Measurements from ENCODE around the gene ZDHHC5. TPM values are rescaled to one million over a fixed set of nuclear protein-coding genes. Genes with fewer than 3 reads are reported as not detected.

Gene ZDHHC5
- total and polyA plus RNA-seq, 3 experiments from 2014 or later = 45.1 to 89.0 (median 83.9) TPM

GRCh38 chr11:57741132-57742086 is 73.5 kb downstream of the ZDHHC5 start, which contains the start of gene SELENOH:
Gene SELENOH (plus strand): TSS chr11:57741491. CDS start chr11:57741596, 105 bp downstream.
- Mint-ChIP-seq H3K4me1 (peaks cover 27 to 49% (median 40%) of the 10 kb centered on the region in 3 donors), H3K27ac (peak within 1 kb of the TSS; percentile 94 to 100 (median 98)), H3K36me3 (peaks cover 0 to 72% (median 15%) of the 10 kb centered on the region in 3 donors), H3K9me3 (no peaks in the 10 kb centered on the region), H3K27me3 (peaks cover 0 to 2% of the 10 kb centered on the region in 2 donors), H3K4me3 (peak within 1 kb of the TSS; percentile 92 to 100 (median 98))
- Histone ChIP-seq H3K4me3 (ENCODE audit: low read length) (peak within 1 kb of the TSS; percentile 93), H3K9me3 (ENCODE audit: low read length) (no peaks in the 10 kb centered on the region), H3K27ac (ENCODE audit: low read depth, low read length) (peak within 1 kb of the TSS; percentile 90), H3K4me1 (ENCODE audit: insufficient read depth, low read length) (peaks cover 26% of the 10 kb centered on the region), H3K27me3 (ENCODE audit: insufficient read depth, low read length, poor library complexity, severe bottlenecking) (no peaks in the 10 kb centered on the region), H3K36me3 (ENCODE audit: insufficient read depth, low read length) (peaks cover 28% of the 10 kb centered on the region)
- DNase-seq = peak; percentile 85 to 91 (median 89)
- POLR2A ChIA-PET = interaction anchor here (0.9 to 2.4 kb wide), 7 partner anchors 14 to 784 kb away, joined by 3 to 10 read pairs (median 3); partner anchors contain the start of genes CLP1, MED19 and TMX2
- CTCF ChIA-PET = interaction anchor here (0.9 to 2.1 kb wide), 5 partner anchors 11 to 783 kb away, joined by 4 to 16 read pairs (median 5); partner anchors contain the start of genes BTBD18 and UBE2L6

GRCh38 chr11:57742087-57742452 is 74.2 kb downstream of the ZDHHC5 start:
- Histone ChIP-seq H3K27me3 (ENCODE audit: insufficient read depth, low read length, poor library complexity, severe bottlenecking) (no peaks in the 10 kb centered on the region), H3K4me1 (ENCODE audit: insufficient read depth, low read length) (peaks cover 26% of the 10 kb centered on the region), H3K9me3 (ENCODE audit: low read length) (no peaks in the 10 kb centered on the region), H3K27ac (ENCODE audit: low read depth, low read length) (peak overlapping the region; percentile 90), H3K36me3 (ENCODE audit: insufficient read depth, low read length) (peaks cover 28% of the 10 kb centered on the region), H3K4me3 (ENCODE audit: low read length) (peak overlapping the region; percentile 93)
- Mint-ChIP-seq H3K36me3 (peaks cover 0 to 75% (median 16%) of the 10 kb centered on the region in 3 donors), H3K27ac (peak overlapping the region; percentile 94 to 100 (median 98)), H3K4me3 (peak overlapping the region; percentile 92 to 100 (median 98)), H3K9me3 (no peaks in the 10 kb centered on the region), H3K27me3 (peaks cover 0 to 2% of the 10 kb centered on the region in 2 donors), H3K4me1 (peaks cover 28 to 51% (median 40%) of the 10 kb centered on the region in 3 donors)
- no peak for DNase-seq
- ChIA-PET POLR2A (interaction anchor here (0.6 to 2.4 kb wide), 4 partner anchors 30 to 783 kb away, joined by 3 to 10 read pairs (median 6); partner anchors contain the start of genes CLP1, MED19 and TMX2), CTCF (interaction anchor here (0.9 to 2.1 kb wide), 5 partner anchors 10 to 782 kb away, joined by 4 to 16 read pairs (median 5); partner anchors contain the start of genes BTBD18 and UBE2L6)

- Histone ChIP-seq H3K4me3 (ENCODE audit: low read length) (no peak overlapping the region), H3K27ac (ENCODE audit: low read depth, low read length) (no peak overlapping the region), H3K27me3 (ENCODE audit: insufficient read depth, low read length, poor library complexity, severe bottlenecking) (no peaks in the 10 kb centered on the region), H3K36me3 (ENCODE audit: insufficient read depth, low read length) (peaks cover 17% of the 10 kb centered on the region), H3K4me1 (ENCODE audit: insufficient read depth, low read length) (peaks cover 26% of the 10 kb centered on the region), H3K9me3 (ENCODE audit: low read length) (no peaks in the 10 kb centered on the region)
- ChIA-PET CTCF (interaction anchor here (1.2 to 2.3 kb wide), 3 partner anchors 57 to 251 kb away, joined by 3 to 8 read pairs (median 4); partner anchors contain the start of gene UBE2L6), POLR2A (no interaction called here)
- H3K4me3 Mint-ChIP-seq = peak overlapping the region in 4 of 7 donors; percentile 28 to 59 (median 56)
- peaks cover 30 to 58% (median 40%) of the 10 kb centered on the region in 3 donors for H3K4me1 Mint-ChIP-seq
- H3K36me3 Mint-ChIP-seq = peaks cover 0 to 68% (median 12%) of the 10 kb centered on the region in 3 donors
- peaks cover 0 to 2% of the 10 kb centered on the region in 2 donors for H3K27me3 Mint-ChIP-seq
- no peaks in the 10 kb centered on the region for H3K9me3 Mint-ChIP-seq
- DNase-seq = no peak
- peak overlapping the region in 6 of 8 donors; percentile 43 to 91 (median 76) for H3K27ac Mint-ChIP-seq
Observed at GRCh38 chr11:57744357-57744756, 76.4 kb downstream of the ZDHHC5 start.

- peaks cover 0 to 66% (median 12%) of the 10 kb centered on the region in 3 donors for H3K36me3 Mint-ChIP-seq
- H3K27ac ChIP-seq (ENCODE audit: low read depth, low read length) = no peak overlapping the region
- ChIA-PET POLR2A (interaction anchor here (0.6 kb wide), 1 partner anchor 52 kb away, joined by 4 read pairs; no protein-coding TSS in a partner anchor), CTCF (interaction anchor here (1.2 to 2.3 kb wide), 3 partner anchors 56 to 252 kb away, joined by 3 to 8 read pairs (median 4); partner anchors contain the start of gene UBE2L6)
- peaks cover 17% of the 10 kb centered on the region for H3K36me3 ChIP-seq (ENCODE audit: insufficient read depth, low read length)
- peak overlapping the region in 7 of 8 donors; percentile 54 to 91 (median 70) for H3K27ac Mint-ChIP-seq
- no peaks in the 10 kb centered on the region for H3K27me3 ChIP-seq (ENCODE audit: insufficient read depth, low read length, poor library complexity, severe bottlenecking)
- peaks cover 0 to 2% of the 10 kb centered on the region in 2 donors for H3K27me3 Mint-ChIP-seq
- H3K4me1 Mint-ChIP-seq = peaks cover 30 to 58% (median 40%) of the 10 kb centered on the region in 3 donors
- no peak for DNase-seq
- peak overlapping the region in 2 of 7 donors; percentile 19 to 51 for H3K4me3 Mint-ChIP-seq
- no peaks in the 10 kb centered on the region for H3K9me3 ChIP-seq (ENCODE audit: low read length)
- H3K4me3 ChIP-seq (ENCODE audit: low read length) = no peak overlapping the region
- H3K9me3 Mint-ChIP-seq = no peaks in the 10 kb centered on the region
- H3K4me1 ChIP-seq (ENCODE audit: insufficient read depth, low read length) = peaks cover 26% of the 10 kb centered on the region
Observed at GRCh38 chr11:57745206-57745605, 77.3 kb downstream of the ZDHHC5 start.

GRCh38 chr11:57746920-57747319 is 79.0 kb downstream of the ZDHHC5 start:
- Mint-ChIP-seq H3K4me1 (peaks cover 22 to 49% (median 31%) of the 10 kb centered on the region in 3 donors), H3K27me3 (no peaks in the 10 kb centered on the region), H3K9me3 (no peaks in the 10 kb centered on the region), H3K36me3 (peaks cover 0 to 59% (median 13%) of the 10 kb centered on the region in 3 donors), H3K4me3 (peak overlapping the region in 1 of 7 donors; percentile 34), H3K27ac (peak overlapping the region in 7 of 8 donors; percentile 11 to 87 (median 66))
- no peak for DNase-seq
- H3K4me1 ChIP-seq (ENCODE audit: insufficient read depth, low read length) = peaks cover 18% of the 10 kb centered on the region
- no peak overlapping the region for H3K4me3 ChIP-seq (ENCODE audit: low read length)
- peaks cover 17% of the 10 kb centered on the region for H3K36me3 ChIP-seq (ENCODE audit: insufficient read depth, low read length)
- POLR2A ChIA-PET = no interaction called here
- CTCF ChIA-PET = interaction anchor here (0.7 to 1.3 kb wide), 2 partner anchors 45 to 54 kb away, joined by 3 to 4 read pairs; no protein-coding TSS in a partner anchor
- no peaks in the 10 kb centered on the region for H3K27me3 ChIP-seq (ENCODE audit: insufficient read depth, low read length, poor library complexity, severe bottlenecking)
- H3K9me3 ChIP-seq (ENCODE audit: low read length) = no peaks in the 10 kb centered on the region
- H3K27ac ChIP-seq (ENCODE audit: low read depth, low read length) = no peak overlapping the region

Other genes starting within 250 kb of the ZDHHC5 start
- gene SLC43A3, start 241.0 kb upstream of the ZDHHC5 start, total RNA-seq = 100 to 1,000 TPM; 434 to 447 TPM
- gene SLC43A3, start 241.0 kb upstream of the ZDHHC5 start, polyA plus RNA-seq = 32.6 TPM
- under 1 TPM; 0.24 to 0.27 TPM for gene RTN4RL2, start 207.6 kb upstream of the ZDHHC5 start, total RNA-seq
- 0.28 TPM for gene RTN4RL2, start 207.6 kb upstream of the ZDHHC5 start, polyA plus RNA-seq
- gene SLC43A1, start 152.4 kb upstream of the ZDHHC5 start, total RNA-seq = 10 to 100 TPM; 24.2 to 25.3 TPM
- gene SLC43A1, start 152.4 kb upstream of the ZDHHC5 start, polyA plus RNA-seq = 23.5 TPM
- gene TIMM10, start 137.4 kb upstream of the ZDHHC5 start, total RNA-seq = 100 to 1,000 TPM; 151 to 154 TPM
- 72.2 TPM for gene TIMM10, start 137.4 kb upstream of the ZDHHC5 start, polyA plus RNA-seq
- gene SMTNL1, start 130.5 kb upstream of the ZDHHC5 start, total RNA-seq = not detected
- gene SMTNL1, start 130.5 kb upstream of the ZDHHC5 start, polyA plus RNA-seq = 0.16 TPM
- gene UBE2L6, start 100.4 kb upstream of the ZDHHC5 start, total RNA-seq = 10 to 100 TPM; 74.9 to 79.2 TPM
- 286 TPM for gene UBE2L6, start 100.4 kb upstream of the ZDHHC5 start, polyA plus RNA-seq
- not detected for gene SERPING1, start 70.4 kb upstream of the ZDHHC5 start, total RNA-seq
- not detected for gene SERPING1, start 70.4 kb upstream of the ZDHHC5 start, polyA plus RNA-seq
- 1 to 10 TPM; 1.0 to 1.7 TPM for gene YPEL4, start 18.2 kb upstream of the ZDHHC5 start, total RNA-seq
- 0.37 TPM for gene YPEL4, start 18.2 kb upstream of the ZDHHC5 start, polyA plus RNA-seq
- 10 to 100 TPM; 22.4 to 23.4 TPM for gene CLP1, start 10.4 kb upstream of the ZDHHC5 start, total RNA-seq
- 8.2 TPM for gene CLP1, start 10.4 kb upstream of the ZDHHC5 start, polyA plus RNA-seq
- 10 to 100 TPM; 16.8 to 18.4 TPM for gene MED19, start 44.1 kb downstream of the ZDHHC5 start, total RNA-seq
- 19.7 TPM for gene MED19, start 44.1 kb downstream of the ZDHHC5 start, polyA plus RNA-seq
- 100 to 1,000 TPM; 129 to 131 TPM for gene TMX2, start 44.5 kb downstream of the ZDHHC5 start, total RNA-seq
- gene TMX2, start 44.5 kb downstream of the ZDHHC5 start, polyA plus RNA-seq = 89.9 TPM
- gene SELENOH, start 73.4 kb downstream of the ZDHHC5 start, total RNA-seq = 100 to 1,000 TPM; 272 to 276 TPM
- 201 TPM for gene SELENOH, start 73.4 kb downstream of the ZDHHC5 start, polyA plus RNA-seq
- not detected for gene BTBD18, start 83.7 kb downstream of the ZDHHC5 start, total RNA-seq
- 0.89 TPM for gene BTBD18, start 83.7 kb downstream of the ZDHHC5 start, polyA plus RNA-seq
- gene CTNND1, start 93.7 kb downstream of the ZDHHC5 start, total RNA-seq = 1 to 10 TPM; 3.1 to 4.4 TPM
- 0.95 TPM for gene CTNND1, start 93.7 kb downstream of the ZDHHC5 start, polyA plus RNA-seq